NCI-H2081 treated with DMSO at 0.1 percent for 48 hours (cell line): Measurements from ENCODE around the gene GPD2.
A peak's percentile ranks its signal among the peaks of the same experiment; 100 is the strongest.
"Not testable (repeated sequence)": the region's sequence is repeated elsewhere in the genome, so short reads cannot be mapped to it uniquely, and the experiment has no call there.

Experiments used
- DNase-seq: peaks from one replicate; lab custom pipeline; 2025; lab: John Stamatoyannopoulos, UW

The GPD2 gene

DNA sequence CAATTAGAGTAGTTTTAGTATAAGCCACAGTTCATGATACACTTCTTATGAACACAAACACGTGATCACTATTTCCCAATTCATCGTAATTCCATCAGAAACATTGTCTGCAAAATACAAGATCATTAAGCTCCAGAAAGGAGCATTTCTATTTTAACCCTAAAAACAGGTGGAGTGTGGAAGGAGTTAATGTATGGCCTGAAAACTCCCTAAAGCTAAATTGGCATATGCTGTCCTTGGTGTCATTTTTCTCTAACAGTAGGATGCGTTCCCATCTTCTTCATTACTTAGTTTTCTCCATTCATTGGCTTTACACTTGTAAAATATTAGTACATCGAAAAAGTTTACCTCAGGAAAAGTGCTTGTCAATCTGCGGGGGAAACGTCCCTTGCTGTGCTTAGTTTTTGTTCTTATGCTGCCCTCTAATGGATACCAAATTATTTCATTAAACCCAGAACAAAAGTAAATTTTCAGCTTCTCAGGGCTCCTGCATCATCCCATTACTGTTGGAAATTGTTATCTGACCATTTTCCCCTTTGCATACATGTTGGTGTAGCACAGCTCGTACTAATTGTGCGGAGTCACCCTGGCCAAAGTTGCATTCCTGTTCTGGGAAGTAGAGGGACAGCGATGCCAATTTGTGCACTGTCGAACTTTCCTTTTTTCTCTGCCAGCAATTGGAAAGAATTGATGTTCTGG, 153.4 kb downstream of the GPD2 start:
- DNase-seq, result peak; percentile 15

DNA sequence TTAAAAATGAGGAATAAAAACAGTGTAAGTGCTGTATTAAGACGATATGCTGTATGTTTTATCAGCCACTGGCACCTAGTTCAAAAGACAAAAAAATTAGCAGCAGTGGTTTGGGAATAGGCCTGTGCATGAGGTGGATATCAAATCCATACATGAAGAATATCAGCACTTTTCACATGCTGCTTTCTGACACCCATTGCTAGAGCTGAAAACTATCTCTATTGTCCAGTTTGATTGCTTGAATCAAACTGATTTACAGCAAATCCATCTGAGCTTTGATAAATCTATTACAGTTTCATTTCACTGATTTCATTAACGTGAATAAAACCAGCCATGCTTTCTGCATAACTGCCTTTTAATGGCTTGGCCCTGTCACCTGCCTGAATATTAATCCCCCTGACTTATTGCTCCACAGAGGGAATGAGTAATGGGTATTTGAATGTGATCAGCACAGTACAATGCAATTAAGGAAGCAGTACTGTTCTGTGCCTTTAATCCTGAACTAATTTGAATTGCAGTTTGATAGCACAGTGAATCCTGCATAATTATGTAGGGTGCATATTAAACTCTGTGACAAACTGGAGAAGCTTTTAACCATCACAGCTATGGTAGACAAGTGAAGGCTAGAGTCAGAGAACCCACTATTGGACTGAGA, 154.0 kb downstream of the GPD2 start:
- DNase-seq, result no peak

GRCh38 chr2:156592809-156593593, 156.8 kb downstream of the GPD2 start:
- no peak for DNase-seq

- DNase-seq, result no peak
These were observed 157.4 kb downstream of the GPD2 start for GRCh38 chr2:156593594-156593921.

DNA sequence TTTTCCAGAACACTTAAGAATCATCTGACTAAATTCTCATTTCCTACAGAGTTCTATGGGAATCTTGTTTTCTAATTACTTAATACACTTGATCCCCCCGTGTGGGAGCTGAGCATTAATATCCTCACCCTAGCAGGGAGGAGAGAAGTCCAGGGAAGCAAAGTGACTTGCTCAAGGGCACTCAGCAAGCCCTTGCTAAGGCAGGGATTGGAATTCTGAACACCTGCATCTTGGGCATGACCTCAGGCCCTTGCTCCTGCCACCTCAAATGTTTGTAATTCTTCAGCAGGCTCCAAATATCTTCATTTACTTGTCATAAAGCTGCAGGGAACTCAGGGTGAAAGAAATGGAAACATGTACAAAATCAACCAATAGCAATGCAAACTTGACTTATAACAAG, 162.4 kb downstream of the GPD2 start:
- no peak for DNase-seq

GRCh38 chr2:156600196-156600595, 164.0 kb downstream of the GPD2 start:
- no peak for DNase-seq

- DNase-seq, result no peak
These were observed 165.8 kb downstream of the GPD2 start for GRCh38 chr2:156601855-156602551.

- no peak for DNase-seq
These were observed 166.4 kb downstream of the GPD2 start for GRCh38 chr2:156602552-156602933.

- no peak for DNase-seq
These were observed 179.7 kb downstream of the GPD2 start for GRCh38 chr2:156615836-156616322.

DNA sequence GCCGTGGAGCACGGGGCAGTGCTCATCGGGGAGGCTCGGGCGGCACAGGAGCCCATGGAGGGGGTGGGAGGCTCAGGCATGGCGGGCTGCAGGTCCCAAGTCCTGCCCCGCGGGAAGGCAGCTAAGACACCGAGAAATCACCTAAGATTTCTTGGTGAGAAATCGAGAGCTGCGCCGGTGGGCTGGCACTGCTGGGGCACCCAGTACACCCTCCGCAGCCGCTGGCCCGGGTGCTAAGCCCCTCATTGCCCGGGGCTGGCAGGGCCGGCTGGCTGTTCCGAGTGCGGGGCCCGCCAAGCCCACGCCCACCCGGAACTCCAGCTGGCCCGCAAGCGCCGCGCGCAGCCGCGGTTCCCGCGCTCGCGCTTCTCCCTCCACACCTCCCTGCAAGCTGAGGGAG, 181.9 kb downstream of the GPD2 start:
- not testable (repeated sequence) for DNase-seq

- DNase-seq, result no peak
These were observed 182.9 kb downstream of the GPD2 start for GRCh38 chr2:156619021-156619539.

DNA sequence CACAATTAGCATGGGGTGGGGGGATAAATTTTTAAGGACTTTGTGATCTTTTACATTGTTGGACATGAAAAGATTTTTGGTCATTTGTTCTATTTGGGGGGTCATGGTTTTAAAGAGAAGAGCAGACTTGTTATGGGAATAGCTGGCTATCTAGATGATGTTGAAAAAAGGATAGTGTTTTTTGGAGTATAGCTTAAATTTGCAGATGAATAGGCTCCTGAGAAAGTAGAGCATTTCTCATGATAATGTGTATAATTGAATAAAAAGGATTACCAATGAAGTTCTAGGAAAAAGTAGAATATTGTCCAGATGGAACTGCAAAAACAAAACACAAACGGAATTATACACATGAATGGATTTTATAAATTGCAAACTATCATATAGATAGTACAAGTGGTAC, 186.3 kb downstream of the GPD2 start:
- DNase-seq, result no peak

- no peak for DNase-seq
These were observed 189.4 kb downstream of the GPD2 start for GRCh38 chr2:156625360-156626170.

- no peak for DNase-seq
These were observed 190.8 kb downstream of the GPD2 start for GRCh38 chr2:156626931-156627330.

GRCh38 chr2:156630579-156631337, 194.6 kb downstream of the GPD2 start:
- no peak for DNase-seq

DNA sequence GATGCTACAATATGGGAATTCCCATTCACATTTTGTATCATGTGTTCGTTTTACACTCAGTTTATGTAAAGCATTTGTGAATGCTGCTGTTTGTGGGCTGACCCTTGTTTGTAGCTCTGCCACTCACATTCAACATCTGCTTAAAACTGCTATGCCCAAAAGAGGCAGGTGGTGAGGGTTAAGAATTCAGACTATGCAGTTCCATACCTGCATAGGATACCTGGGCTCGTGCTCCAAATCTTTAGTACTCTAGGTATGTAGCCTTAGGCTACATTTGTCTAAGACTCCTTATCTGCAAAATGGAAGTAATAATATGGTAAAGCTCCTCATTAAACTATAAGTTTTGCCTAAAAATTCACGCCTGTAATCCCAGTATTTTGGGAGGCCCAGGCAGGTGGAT, 199.5 kb downstream of the GPD2 start:
- DNase-seq, result no peak
